Kidney (tissue), 14 donors: ENCODE data around the gene NINL. TPM values are rescaled to one million over a fixed set of nuclear protein-coding genes. Genes with fewer than 3 reads are reported as not detected.
"Not testable (repeated sequence)": the region's sequence is repeated elsewhere in the genome, so short reads cannot be mapped to it uniquely, and the experiment has no call there.

ENCODE experiments used
- DNase-seq, 5 donors: peaks; one replicate each; pipeline ENCODE4 v3.0.0-alpha.2; 2013 to 2020
- FAIRE-seq: peaks from 2 replicates; lab custom pipeline; 2012; peaks lifted over from hg19 to GRCh38; lab: Jason Lieb, UNC
- H3K27ac ChIP-seq, 2 donors: one replicate each; pipeline ENCODE4 v1.7.0; 2013; ENCODE audit warnings: low read depth in 2 of 2, low read length in 2 of 2, inconsistent platforms in 1 of 2
- H3K27me3 ChIP-seq: one replicate; pipeline ENCODE4 v1.7.1; 2013; ENCODE audit warnings: low read length, inconsistent platforms; ENCODE audit not compliant: control insufficient read depth, insufficient read depth
- H3K36me3 ChIP-seq, 3 donors: one replicate each; pipeline versions ENCODE4 v1.7.0 to v1.7.1; 2013; ENCODE audit warnings: low read length in 3 of 3, control low read depth in 1 of 3, inconsistent platforms in 1 of 3; ENCODE audit not compliant: insufficient read depth in 3 of 3, control insufficient read depth in 2 of 3
- H3K4me1 ChIP-seq, 3 donors: one replicate each; pipeline versions ENCODE4 v1.7.0 to v1.7.1; 2013; ENCODE audit warnings: low read length in 3 of 3, inconsistent platforms in 1 of 3, low read depth in 1 of 3; ENCODE audit not compliant: control insufficient read depth in 2 of 3, insufficient read depth in 2 of 3
- H3K4me3 ChIP-seq, 3 donors: one replicate each; pipeline versions ENCODE4 v1.7.0 to v1.8.1; 2013; ENCODE audit warnings: low read length in 3 of 3, control low read depth in 1 of 3, inconsistent platforms in 1 of 3
- H3K9ac ChIP-seq, 3 donors: one replicate each; pipeline versions ENCODE4 v1.7.0 to v1.7.1; 2013; ENCODE audit warnings: low read length in 3 of 3, control low read depth in 1 of 3, inconsistent platforms in 1 of 3
- H3K9me3 ChIP-seq, 3 donors: one replicate each; pipeline versions ENCODE4 v1.7.0 to v1.7.1; 2013; ENCODE audit warnings: low read length in 3 of 3, control low read depth in 1 of 3, inconsistent platforms in 1 of 3; ENCODE audit not compliant: control insufficient read depth in 2 of 3, insufficient read depth in 1 of 3
- CTCF ChIP-seq: IDR thresholded peaks from 3 replicates; pipeline ENCODE4 v1.5.1; 2012; ENCODE audit warnings: mild to moderate bottlenecking, moderate library complexity, borderline replicate concordance; ENCODE audit not compliant: insufficient read depth; ENCODE audit errors: extremely low read depth
- intact Hi-C: fragments of 100-400 bp; cut with DNase I; formaldehyde crosslinking; loops from one replicate; pipeline ENCODE4 v1.11.1; 2022
- polyA plus RNA-seq: library from polyadenylated mRNA; stranded (reverse); fragments of 350-450 nt; fragmentation: Illumina TruSeq; extraction: RNeasy Lipid Tissue Mini Kit (QIAGEN cat#74804); gene quantifications from one replicate; pipeline ENCODE4 v1.2.3, GENCODE V29; 2014; ENCODE audit warnings: low read depth, low replicate concordance; ENCODE audit not compliant: insufficient read depth
- total RNA-seq: library from RNA; stranded (reverse); fragmentation: NEBNext Ultra II Directional; extraction: Animal tissue kit (Norgen Biotek cat#: 25700); gene quantifications from one replicate; pipeline ENCODE4 v1.2.1, GENCODE V29; 2021
- donor health status: control.
- donor health status: control.
- donor health status: control.
- donor health status: control.
- donor health status: control.
- donor health status: DM: yes; HTN: yes; CAD: no.
- donor health status: Normal renal cell carcinoma (clear cell type).

Gene NINL
- total and polyA plus RNA-seq, 2 donors from 2014 or later = 23.4 to 25.2 TPM

GRCh38 chr20:25553819-25554296, 31.5 kb downstream of the NINL start:
- Histone ChIP-seq H3K9ac (peak overlapping the region in 1 of 3 donors; percentile 34), H3K27me3 (no peaks in the 10 kb centered on the region), H3K4me1 (peaks cover 6 to 32% (median 29%) of the 10 kb centered on the region in 3 donors), H3K36me3 (no peaks in the 10 kb centered on the region), H3K9me3 (no peaks in the 10 kb centered on the region), H3K27ac (peak overlapping the region; percentile 5 to 25), H3K4me3 (no peak overlapping the region)
- DNase-seq = peak in 3 of 5 donors; percentile 30 to 82 (median 71)
- intact Hi-C loops = no loop called here
- no peak for FAIRE-seq
- TF ChIP-seq CTCF = no peak

- TF ChIP-seq CTCF = no peak
- H3K4me1 ChIP-seq = peaks cover 6 to 36% (median 33%) of the 10 kb centered on the region in 3 donors
- FAIRE-seq = no peak
These were observed 32.4 kb downstream of the NINL start for GRCh38 chr20:25552977-25553376.

GRCh38 chr20:25551413-25552215, 33.7 kb downstream of the NINL start:
- no peaks in the 10 kb centered on the region for H3K27me3 ChIP-seq
- peaks cover 6 to 47% (median 35%) of the 10 kb centered on the region in 3 donors for H3K4me1 ChIP-seq
- DNase-seq = no peak
- no peaks in the 10 kb centered on the region for H3K9me3 ChIP-seq
- H3K4me3 ChIP-seq = no peak overlapping the region
- no peak for TF ChIP-seq CTCF
- no peak for FAIRE-seq
- no peak overlapping the region for H3K27ac ChIP-seq
- H3K36me3 ChIP-seq = no peaks in the 10 kb centered on the region
- intact Hi-C loops = no loop called here
- no peak overlapping the region for H3K9ac ChIP-seq

More at GRCh38 chr20:25552977-25553376, 32.4 kb downstream of the NINL start:
- no peaks in the 10 kb centered on the region for H3K27me3 ChIP-seq
- H3K36me3 ChIP-seq = no peaks in the 10 kb centered on the region
- no peaks in the 10 kb centered on the region for H3K9me3 ChIP-seq
- H3K27ac ChIP-seq = no peak overlapping the region
- H3K9ac ChIP-seq = no peak overlapping the region
- DNase-seq = peak in 1 of 5 donors; percentile 26
- intact Hi-C loops = no loop called here
- no peak overlapping the region for H3K4me3 ChIP-seq

- not testable (repeated sequence) for FAIRE-seq
- H3K4me1 ChIP-seq = peaks cover 6 to 52% (median 37%) of the 10 kb centered on the region in 3 donors
These were observed 34.5 kb downstream of the NINL start for GRCh38 chr20:25550645-25551337.

More at GRCh38 chr20:25550645-25551337, 34.5 kb downstream of the NINL start:
- H3K9ac ChIP-seq, H3K4me3 ChIP-seq, H3K9me3 ChIP-seq, H3K27ac ChIP-seq, H3K36me3 ChIP-seq, H3K27me3 ChIP-seq, intact Hi-C loops: not testable (repeated sequence)
- DNase-seq = peak in 1 of 5 donors; percentile 39
